HK-2 (cell line): ENCODE data around the gene PNPLA2.

Source experiments
- DNase-seq: peaks from one replicate; pipeline ENCODE4 v3.0.0-alpha.2; 2018; ENCODE audit not compliant: unreplicated experiment

PNPLA2 gene

GRCh38 chr11:858762-859339 lies 40.1 kb downstream of the PNPLA2 start:
- DNase-seq, result no peak

GRCh38 chr11:859394-860131 lies 40.8 kb downstream of the PNPLA2 start:
- DNase-seq, result no peak

- no peak for DNase-seq
Measured at GRCh38 chr11:860234-861104, 41.8 kb downstream of the PNPLA2 start.

GRCh38 chr11:861105-861479 lies 42.4 kb downstream of the PNPLA2 start:
- DNase-seq, result no peak

- DNase-seq, result no peak
Measured at GRCh38 chr11:862081-862661, 43.5 kb downstream of the PNPLA2 start.

GRCh38 chr11:862696-863022 lies 43.9 kb downstream of the PNPLA2 start:
- no peak for DNase-seq

GRCh38 chr11:863023-863909 lies 44.6 kb downstream of the PNPLA2 start:
- DNase-seq, result no peak

- DNase-seq, result no peak
Measured at GRCh38 chr11:863910-864827, 45.5 kb downstream of the PNPLA2 start.

GRCh38 chr11:864898-865297 lies 46.2 kb downstream of the PNPLA2 start:
- DNase-seq, result no peak

GRCh38 chr11:865462-866430 lies 47.0 kb downstream of the PNPLA2 start:
- DNase-seq, result no peak

- no peak for DNase-seq
Measured at GRCh38 chr11:866481-866880, 47.8 kb downstream of the PNPLA2 start.

GRCh38 chr11:867856-868358 lies 49.2 kb downstream of the PNPLA2 start:
- no peak for DNase-seq

- DNase-seq, result no peak
Measured at GRCh38 chr11:868394-868793, 49.7 kb downstream of the PNPLA2 start.

GRCh38 chr11:868802-869201 lies 50.1 kb downstream of the PNPLA2 start:
- no peak for DNase-seq

GRCh38 chr11:869399-870126 lies 50.8 kb downstream of the PNPLA2 start:
- no peak for DNase-seq

- DNase-seq, result peak; percentile 32
Measured at GRCh38 chr11:870127-870413, 51.4 kb downstream of the PNPLA2 start.

- no peak for DNase-seq
Measured at GRCh38 chr11:870418-870817, 51.7 kb downstream of the PNPLA2 start.

GRCh38 chr11:871472-871871 lies 52.8 kb downstream of the PNPLA2 start:
- no peak for DNase-seq

GRCh38 chr11:872799-873198 lies 54.1 kb downstream of the PNPLA2 start:
- DNase-seq, result no peak
